SU-DHL-6 (cell line): ENCODE measurements around the gene DPP4.

Source experiments
- H2AFZ ChIP-seq: fragments of 200-600 bp; sonication (generic); 2 replicates; pipeline ENCODE4 v1.6.1; 2014; ENCODE audit warnings: low read depth, mild to moderate bottlenecking, moderate library complexity, mixed read lengths, antibody characterized with exemption, low read length; ENCODE audit not compliant: severe bottlenecking
- H3F3A ChIP-seq: fragments of 200-600 bp; shearing (Covaris generic); 2 replicates; pipeline ENCODE4 v1.6.0; 2016; ENCODE audit warnings: antibody characterized with exemption, mild to moderate bottlenecking; ENCODE audit not compliant: insufficient read depth
- H3K27ac ChIP-seq: fragments of 200-600 bp; sonication (generic); 2 replicates; pipeline ENCODE4 v1.5.1; 2016; ENCODE audit warnings: low read depth, mild to moderate bottlenecking, low read length, moderate library complexity, mixed read lengths
- H3K27me3 ChIP-seq: fragments of 200-600 bp; sonication (generic), shearing (Covaris generic); 2 replicates; pipeline ENCODE4 v1.6.0; 2014; ENCODE audit warnings: mild to moderate bottlenecking, low read length
- H3K36me3 ChIP-seq: fragments of 200-600 bp; sonication (generic); 2 replicates; pipeline ENCODE4 v1.6.1; 2014; ENCODE audit warnings: mild to moderate bottlenecking, low read length, mixed read lengths
- H3K4me2 ChIP-seq: fragments of 300-600, 200-600 bp; shearing (Covaris generic), sonication (generic); 2 replicates; pipeline ENCODE4 v1.6.0; 2014; ENCODE audit warnings: low read length, low read depth, mild to moderate bottlenecking; ENCODE audit not compliant: poor library complexity, severe bottlenecking
- H3K4me3 ChIP-seq: fragments of 200-600 bp; sonication (generic); 2 replicates; pipeline ENCODE4 v1.5.1; 2014; ENCODE audit warnings: antibody characterized with exemption, low read length, mild to moderate bottlenecking, mixed read lengths; ENCODE audit not compliant: insufficient read depth, poor library complexity, severe bottlenecking
- H3K79me2 ChIP-seq: fragments of 200-600 bp; sonication (generic); 2 replicates; pipeline ENCODE4 v1.6.1; 2014; ENCODE audit warnings: mild to moderate bottlenecking, low read length, moderate library complexity; ENCODE audit not compliant: insufficient read depth
- H3K9ac ChIP-seq: fragments of 200-600 bp; sonication (generic); 2 replicates; pipeline ENCODE4 v1.7.0; 2014; ENCODE audit warnings: mild to moderate bottlenecking, low read length
- H3K9me2 ChIP-seq: fragments of 200-600 bp; sonication (generic); replicated peaks from 2 replicates; pipeline ENCODE4 v1.6.1; 2014; ENCODE audit warnings: low read length; ENCODE audit not compliant: insufficient read depth
- H3K9me3 ChIP-seq: fragments of 200-600 bp; sonication (generic); 2 replicates; pipeline ENCODE4 v1.6.1; 2014; ENCODE audit warnings: low read length, mixed read lengths; ENCODE audit not compliant: insufficient read depth
- H4K20me1 ChIP-seq: fragments of 200-600 bp; sonication (generic); 2 replicates; pipeline ENCODE4 v1.6.1; 2014; ENCODE audit warnings: low read depth, mild to moderate bottlenecking, antibody characterized with exemption, low read length, moderate library complexity, mixed read lengths
- CTCF ChIP-seq: fragments of 200-600 bp; sonication (generic); IDR thresholded peaks from one replicate; pipeline ENCODE4 v1.5.1; 2017; ENCODE audit warnings: antibody characterized with exemption, mild to moderate bottlenecking, low read length, moderate library complexity; ENCODE audit not compliant: insufficient read depth, poor library complexity, severe bottlenecking
- EZH2phosphoT487 ChIP-seq: fragments of 200-600 bp; sonication (generic), shearing (Covaris generic); conservative IDR thresholded peaks from 2 replicates; pipeline ENCODE4 v1.6.1; 2018; ENCODE audit warnings: mild to moderate bottlenecking, antibody characterized with exemption, low read length, moderate library complexity, mixed read lengths

The DPP4 gene

DNA sequence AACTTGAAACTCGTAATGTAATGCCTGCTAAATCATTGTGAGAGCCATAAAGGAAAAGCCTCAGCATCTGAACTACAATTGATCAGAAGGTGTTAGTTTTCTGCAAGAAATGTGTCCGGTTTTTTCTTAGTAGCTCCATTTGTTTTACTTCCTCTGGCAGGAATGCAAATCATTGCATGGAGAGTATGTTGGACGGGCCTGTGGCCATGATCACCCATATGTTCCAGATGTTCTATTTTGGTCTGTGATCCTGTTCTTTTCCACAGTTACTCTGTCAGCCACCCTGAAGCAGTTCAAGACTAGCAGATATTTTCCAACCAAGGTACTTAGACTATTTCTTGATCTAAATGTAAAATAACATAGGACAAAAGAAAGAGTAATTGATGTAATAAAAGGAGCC lies 126.6 kb downstream of the DPP4 start:
- no peaks in the 10 kb centered on the region for H3K9me2 ChIP-seq
- H3K79me2 ChIP-seq = no peaks in the 10 kb centered on the region
- H3K27ac ChIP-seq = no peak overlapping the region
- H3K4me2 ChIP-seq = no peak overlapping the region
- no peaks in the 10 kb centered on the region for H3K9me3 ChIP-seq
- no peaks in the 10 kb centered on the region for H3K27me3 ChIP-seq
- no peak overlapping the region for H3K4me3 ChIP-seq
- H2AFZ ChIP-seq = no peak overlapping the region
- H3F3A ChIP-seq = no peaks in the 10 kb centered on the region
- no peaks in the 10 kb centered on the region for H3K36me3 ChIP-seq
- H4K20me1 ChIP-seq = no peaks in the 10 kb centered on the region
- TF ChIP-seq EZH2phosphoT487 (no peak), CTCF (no peak)
- no peak overlapping the region for H3K9ac ChIP-seq

DNA sequence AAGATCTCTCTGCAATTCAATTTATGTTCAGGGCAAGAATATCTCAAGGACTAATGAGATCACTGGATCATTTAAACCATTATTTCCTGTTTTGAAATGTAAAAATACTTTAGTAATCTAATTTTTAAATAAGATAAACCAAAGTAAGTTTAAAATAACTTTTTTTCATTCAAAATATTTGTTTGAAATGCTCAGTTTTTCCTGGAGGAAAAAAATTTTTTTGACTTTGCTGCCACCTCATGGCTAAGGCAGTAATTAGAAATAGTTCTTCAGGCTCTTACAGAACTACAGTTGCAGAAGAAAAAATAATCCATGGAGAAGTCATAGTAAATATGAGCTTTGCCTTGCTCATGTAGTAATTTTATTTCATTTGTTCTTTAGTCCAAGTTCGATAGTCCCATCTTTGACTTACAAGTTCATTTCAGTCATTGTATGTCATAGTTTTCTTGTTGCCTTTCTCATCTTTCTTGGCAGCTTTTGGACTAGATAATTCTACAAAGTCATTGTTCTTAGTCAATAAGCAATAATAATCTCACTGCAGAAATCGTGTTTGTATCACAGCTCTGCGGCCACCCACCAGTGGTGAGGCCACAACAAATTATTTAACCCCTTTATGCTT lies 127.4 kb downstream of the DPP4 start:
- Histone ChIP-seq H3K9me3 (no peaks in the 10 kb centered on the region), H3K36me3 (no peaks in the 10 kb centered on the region), H2AFZ (no peak overlapping the region), H3K79me2 (no peaks in the 10 kb centered on the region), H3K4me3 (no peak overlapping the region), H3F3A (no peaks in the 10 kb centered on the region), H3K27me3 (no peaks in the 10 kb centered on the region), H4K20me1 (no peaks in the 10 kb centered on the region), H3K4me2 (no peak overlapping the region), H3K9ac (no peak overlapping the region), H3K9me2 (no peaks in the 10 kb centered on the region), H3K27ac (no peak overlapping the region)
- TF ChIP-seq EZH2phosphoT487 (no peak), CTCF (peak; percentile 53)

DNA sequence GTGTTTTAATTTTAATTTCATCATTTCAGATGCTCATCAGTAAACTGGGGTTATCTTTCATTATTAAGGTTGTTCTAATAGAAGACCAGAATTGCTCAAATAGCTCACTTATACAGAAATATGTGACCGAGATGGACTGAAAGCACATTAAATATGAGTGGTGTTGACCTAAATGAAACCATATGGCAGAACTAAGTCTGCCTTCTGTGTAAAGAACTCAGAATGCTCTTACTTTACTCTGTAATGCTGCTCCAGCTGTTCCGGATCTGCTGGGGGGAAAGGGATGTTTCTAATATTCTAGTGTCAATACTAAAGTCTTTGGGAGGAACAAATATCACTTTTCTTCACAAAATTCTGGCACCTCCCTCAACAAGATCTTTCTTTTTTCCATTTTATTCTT lies 131.0 kb downstream of the DPP4 start:
- H3K9ac ChIP-seq = no peak overlapping the region
- no peaks in the 10 kb centered on the region for H3K36me3 ChIP-seq
- no peak overlapping the region for H3K27ac ChIP-seq
- no peaks in the 10 kb centered on the region for H3K9me2 ChIP-seq
- H4K20me1 ChIP-seq = no peaks in the 10 kb centered on the region
- no peaks in the 10 kb centered on the region for H3F3A ChIP-seq
- H3K4me2 ChIP-seq = no peak overlapping the region
- H3K27me3 ChIP-seq = no peaks in the 10 kb centered on the region
- no peaks in the 10 kb centered on the region for H3K9me3 ChIP-seq
- no peak overlapping the region for H3K4me3 ChIP-seq
- no peak overlapping the region for H2AFZ ChIP-seq
- TF ChIP-seq EZH2phosphoT487 (no peak), CTCF (no peak)
- no peaks in the 10 kb centered on the region for H3K79me2 ChIP-seq
